ENCODE data around the gene DIP2B. TPM values are rescaled to one million over a fixed set of nuclear protein-coding genes. Genes with fewer than 3 reads are reported as not detected.
A peak's percentile ranks its signal among the peaks of the same experiment; 100 is the strongest.

The DIP2B gene, protein sequence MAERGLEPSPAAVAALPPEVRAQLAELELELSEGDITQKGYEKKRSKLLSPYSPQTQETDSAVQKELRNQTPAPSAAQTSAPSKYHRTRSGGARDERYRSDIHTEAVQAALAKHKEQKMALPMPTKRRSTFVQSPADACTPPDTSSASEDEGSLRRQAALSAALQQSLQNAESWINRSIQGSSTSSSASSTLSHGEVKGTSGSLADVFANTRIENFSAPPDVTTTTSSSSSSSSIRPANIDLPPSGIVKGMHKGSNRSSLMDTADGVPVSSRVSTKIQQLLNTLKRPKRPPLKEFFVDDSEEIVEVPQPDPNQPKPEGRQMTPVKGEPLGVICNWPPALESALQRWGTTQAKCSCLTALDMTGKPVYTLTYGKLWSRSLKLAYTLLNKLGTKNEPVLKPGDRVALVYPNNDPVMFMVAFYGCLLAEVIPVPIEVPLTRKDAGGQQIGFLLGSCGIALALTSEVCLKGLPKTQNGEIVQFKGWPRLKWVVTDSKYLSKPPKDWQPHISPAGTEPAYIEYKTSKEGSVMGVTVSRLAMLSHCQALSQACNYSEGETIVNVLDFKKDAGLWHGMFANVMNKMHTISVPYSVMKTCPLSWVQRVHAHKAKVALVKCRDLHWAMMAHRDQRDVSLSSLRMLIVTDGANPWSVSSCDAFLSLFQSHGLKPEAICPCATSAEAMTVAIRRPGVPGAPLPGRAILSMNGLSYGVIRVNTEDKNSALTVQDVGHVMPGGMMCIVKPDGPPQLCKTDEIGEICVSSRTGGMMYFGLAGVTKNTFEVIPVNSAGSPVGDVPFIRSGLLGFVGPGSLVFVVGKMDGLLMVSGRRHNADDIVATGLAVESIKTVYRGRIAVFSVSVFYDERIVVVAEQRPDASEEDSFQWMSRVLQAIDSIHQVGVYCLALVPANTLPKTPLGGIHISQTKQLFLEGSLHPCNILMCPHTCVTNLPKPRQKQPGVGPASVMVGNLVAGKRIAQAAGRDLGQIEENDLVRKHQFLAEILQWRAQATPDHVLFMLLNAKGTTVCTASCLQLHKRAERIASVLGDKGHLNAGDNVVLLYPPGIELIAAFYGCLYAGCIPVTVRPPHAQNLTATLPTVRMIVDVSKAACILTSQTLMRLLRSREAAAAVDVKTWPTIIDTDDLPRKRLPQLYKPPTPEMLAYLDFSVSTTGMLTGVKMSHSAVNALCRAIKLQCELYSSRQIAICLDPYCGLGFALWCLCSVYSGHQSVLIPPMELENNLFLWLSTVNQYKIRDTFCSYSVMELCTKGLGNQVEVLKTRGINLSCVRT (N-terminal part only)
- total RNA-seq (2021): 20.0 and 21.6 TPM in 2 replicates
- long read RNA-seq, full-length matches to known transcripts: 15 of 43 reads
- long read RNA-seq, partial matches to known transcripts: 12 of 43 reads
- long read RNA-seq, other reads (novel, unspliced or antisense): 16 of 43 reads

- H3K9ac ChIP-seq (ENCODE audit: extremely low read depth, insufficient read length, low read length): peak within 1 kb of the TSS; percentile 86
- peak; percentile 92 for TF ChIP-seq CTCF (conservative IDR thresholded peaks at IDR 0.05)
- peaks cover 6 to 11% of the 10 kb centered on the region in 2 experiments for H3K9me3 Mint-ChIP-seq
- peak within 1 kb of the TSS; percentile 87 for H3K4me2 ChIP-seq (ENCODE audit: insufficient read depth, insufficient read length, low read length)
- H3K14ac ChIP-seq (ENCODE audit: insufficient read depth, low read length): peak within 1 kb of the TSS; percentile 82
- H2BK120ac ChIP-seq (ENCODE audit: low read depth, low read length, poor library complexity, severe bottlenecking): no peak within 1 kb of the TSS
- peak within 1 kb of the TSS in 2 of 3 experiments; percentile 47 to 95; a peak in 4 of 7 replicates for H3K27ac Mint-ChIP-seq
- H4K20me1 ChIP-seq (ENCODE audit: control insufficient read depth, insufficient read depth, insufficient read length): no peaks in the 10 kb centered on the region
- no peak within 1 kb of the TSS for H4K5ac ChIP-seq (ENCODE audit: insufficient read length, low read depth, low read length)
- H3K9me3 ChIP-seq (ENCODE audit: control insufficient read depth, low read depth, low read length): no peaks in the 10 kb centered on the region
- no peak within 1 kb of the TSS for H3K4ac ChIP-seq (ENCODE audit: low read depth, low read length)
- peak within 1 kb of the TSS; percentile 24 for H3K18ac ChIP-seq (ENCODE audit: insufficient read length, low read depth, low read length)
- H2BK15ac ChIP-seq (ENCODE audit: low read depth, low read length): no peak within 1 kb of the TSS
- H3K23ac ChIP-seq (ENCODE audit: insufficient read length, low read depth, low read length): no peak within 1 kb of the TSS
- H3T11ph ChIP-seq (ENCODE audit: low read length): no peak within 1 kb of the TSS
- no peaks in the 10 kb centered on the region for H3K4me1 ChIP-seq (ENCODE audit: insufficient read depth, low read length)
- H3K23me2 ChIP-seq (ENCODE audit: insufficient read length, low read depth, low read length, poor library complexity, severe bottlenecking): peaks cover 10% of the 10 kb centered on the region
- WGBS (ENCODE audit: extremely low coverage, insufficient read length, low lambda C conversion rate): no CpG with 5 or more reads among the region's 77 CpGs
- no peak within 1 kb of the TSS for H3K27ac ChIP-seq (ENCODE audit: insufficient read length, low read depth, low read length)
- no peak within 1 kb of the TSS for H4K91ac ChIP-seq (ENCODE audit: insufficient read length, low read depth, low read length)
- no peak within 1 kb of the TSS for H4K8ac ChIP-seq (replicated peaks; ENCODE audit: insufficient read length, low read depth, low read length)
- peak within 1 kb of the TSS; percentile 92 to 96 for H3K4me3 Mint-ChIP-seq
- no peak within 1 kb of the TSS for H2BK20ac ChIP-seq (ENCODE audit: low read depth, low read length, poor library complexity, severe bottlenecking)
- H3K4me1 Mint-ChIP-seq: peaks cover 21 to 33% of the 10 kb centered on the region in 2 experiments
- H3K36me3 Mint-ChIP-seq (ENCODE audit: insufficient read depth in 1 of 3, low read depth in 3 of 3): peaks cover 0 to 7% (median 1%) of the 10 kb centered on the region in 3 experiments; a peak in 1 of 7 replicates
- no peak within 1 kb of the TSS for H2BK5ac ChIP-seq (ENCODE audit: insufficient read length, low read length)
- no peak within 1 kb of the TSS for H2AFZ ChIP-seq (ENCODE audit: low read length)
- no peaks in the 10 kb centered on the region for H3K27me3 ChIP-seq (ENCODE audit: insufficient read depth, low read length)
- peaks cover 17% of the 10 kb centered on the region; the same call in 1 of the 2 replicates for H3K79me2 ChIP-seq (ENCODE audit: insufficient read depth, low read length)
- DNase-seq: peak; percentile 97
- H3K27me3 Mint-ChIP-seq (ENCODE audit: low read depth): no peaks in the 10 kb centered on the region
- no peak within 1 kb of the TSS for H2BK12ac ChIP-seq (ENCODE audit: insufficient read length, low read depth, low read length)
- no peak within 1 kb of the TSS for H3K56ac ChIP-seq (ENCODE audit: insufficient read length, low read depth, low read length)
- no peak within 1 kb of the TSS for H2AK5ac ChIP-seq (ENCODE audit: insufficient read length, low read length)
- no peaks in the 10 kb centered on the region for H3K79me1 ChIP-seq (ENCODE audit: insufficient read depth, low read depth, low read length, poor library complexity, severe bottlenecking)
Measured at GRCh38 chr12:50504798-50505674, at the start of gene DIP2B. Gene DIP2B (plus strand): TSS chr12:50504985. CDS start chr12:50505141, 156 bp downstream.

All from H9 (cell line).